ENCODE results near the gene RNF123.
A peak's percentile ranks its signal among the peaks of the same experiment; 100 is the strongest.

RNF123 gene

GRCh38 chr3:49658711-49659110 is 30.6 kb upstream of the RNF123 start:
- no peak for DNase-seq (ENCODE audit: low spot score)

GRCh38 chr3:49659756-49660155 is 29.6 kb upstream of the RNF123 start:
- DNase-seq (ENCODE audit: low spot score) = no peak

- no peak for DNase-seq (ENCODE audit: low spot score)
Observed at GRCh38 chr3:49661281-49661680, 28.1 kb upstream of the RNF123 start.

- DNase-seq (ENCODE audit: low spot score) = no peak
Observed at GRCh38 chr3:49662021-49662420, 27.3 kb upstream of the RNF123 start.

- no peak for DNase-seq (ENCODE audit: low spot score)
Observed at GRCh38 chr3:49662720-49663413, 26.5 kb upstream of the RNF123 start.

GRCh38 chr3:49663831-49664230 is 25.5 kb upstream of the RNF123 start:
- no peak for DNase-seq (ENCODE audit: low spot score)

GRCh38 chr3:49664300-49664699 is 25.1 kb upstream of the RNF123 start:
- DNase-seq (ENCODE audit: low spot score) = no peak

GRCh38 chr3:49665822-49666519 is 23.4 kb upstream of the RNF123 start:
- no peak for DNase-seq (ENCODE audit: low spot score)

- DNase-seq (ENCODE audit: low spot score) = no peak
Observed at GRCh38 chr3:49666592-49666991, 22.8 kb upstream of the RNF123 start.

GRCh38 chr3:49667701-49668413 is 21.5 kb upstream of the RNF123 start:
- DNase-seq (ENCODE audit: low spot score) = no peak

GRCh38 chr3:49668414-49668797 is 21.0 kb upstream of the RNF123 start:
- DNase-seq (ENCODE audit: low spot score) = no peak

- DNase-seq (ENCODE audit: low spot score) = no peak
Observed at GRCh38 chr3:49668861-49669260, 20.5 kb upstream of the RNF123 start.

GRCh38 chr3:49669352-49669751 is 20.0 kb upstream of the RNF123 start:
- no peak for DNase-seq (ENCODE audit: low spot score)

GRCh38 chr3:49670940-49671290 is 18.4 kb upstream of the RNF123 start:
- no peak for DNase-seq (ENCODE audit: low spot score)

- peak; percentile 65 for DNase-seq (ENCODE audit: low spot score)
Observed at GRCh38 chr3:49671291-49672288, 17.8 kb upstream of the RNF123 start.

- peak; percentile 56 for DNase-seq (ENCODE audit: low spot score)
Observed at GRCh38 chr3:49673121-49673714, 16.1 kb upstream of the RNF123 start.

- peak; percentile 98 for DNase-seq (ENCODE audit: low spot score)
Observed at GRCh38 chr3:49673715-49674496, 15.5 kb upstream of the RNF123 start, which contains the start of gene APEH. APEH (plus strand) TSS chr3:49674351; CDS start chr3:49674402, 51 bp downstream.

- no peak for DNase-seq (ENCODE audit: low spot score)
Observed at GRCh38 chr3:49674497-49674983, 14.8 kb upstream of the RNF123 start.

- no peak for DNase-seq (ENCODE audit: low spot score)
Observed at GRCh38 chr3:49675912-49676311, 13.4 kb upstream of the RNF123 start.

GRCh38 chr3:49680493-49681231 is 8.7 kb upstream of the RNF123 start:
- DNase-seq (ENCODE audit: low spot score) = no peak
